ENCODE measurements around the gene SPA17. TPM values are rescaled to one million over a fixed set of nuclear protein-coding genes. Genes with fewer than 3 reads are reported as not detected.

Gene SPA17

Small RNAs within 50 kb of the gene (small RNA-seq; reads per million reads assigned to genes)
- gene RNA5SP352 (ENCODE audit: low read depth) = not detected
